ENCODE data around the gene MRTFA.

DNA sequence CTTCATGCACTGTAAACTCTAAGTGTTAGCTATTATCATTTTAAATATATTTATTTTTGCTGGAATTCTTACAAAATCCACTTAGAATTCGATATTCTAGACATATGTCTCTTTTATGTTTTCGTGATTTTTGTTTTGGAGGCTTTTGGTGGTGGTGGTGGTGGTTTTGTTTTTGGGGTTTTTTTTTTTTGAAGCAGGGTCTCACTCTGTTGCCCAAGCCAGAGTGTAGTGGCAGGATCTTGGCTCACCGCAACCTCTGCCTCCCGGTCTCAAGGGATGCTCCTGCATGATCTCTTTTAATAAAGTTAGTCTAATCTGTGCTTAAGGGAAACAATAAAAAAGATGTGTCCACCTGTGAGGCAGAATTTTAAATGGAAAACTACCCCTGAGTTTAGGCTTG is 117.7 kb downstream of the MRTFA start:
- TF ChIP-seq, protein P1, sequence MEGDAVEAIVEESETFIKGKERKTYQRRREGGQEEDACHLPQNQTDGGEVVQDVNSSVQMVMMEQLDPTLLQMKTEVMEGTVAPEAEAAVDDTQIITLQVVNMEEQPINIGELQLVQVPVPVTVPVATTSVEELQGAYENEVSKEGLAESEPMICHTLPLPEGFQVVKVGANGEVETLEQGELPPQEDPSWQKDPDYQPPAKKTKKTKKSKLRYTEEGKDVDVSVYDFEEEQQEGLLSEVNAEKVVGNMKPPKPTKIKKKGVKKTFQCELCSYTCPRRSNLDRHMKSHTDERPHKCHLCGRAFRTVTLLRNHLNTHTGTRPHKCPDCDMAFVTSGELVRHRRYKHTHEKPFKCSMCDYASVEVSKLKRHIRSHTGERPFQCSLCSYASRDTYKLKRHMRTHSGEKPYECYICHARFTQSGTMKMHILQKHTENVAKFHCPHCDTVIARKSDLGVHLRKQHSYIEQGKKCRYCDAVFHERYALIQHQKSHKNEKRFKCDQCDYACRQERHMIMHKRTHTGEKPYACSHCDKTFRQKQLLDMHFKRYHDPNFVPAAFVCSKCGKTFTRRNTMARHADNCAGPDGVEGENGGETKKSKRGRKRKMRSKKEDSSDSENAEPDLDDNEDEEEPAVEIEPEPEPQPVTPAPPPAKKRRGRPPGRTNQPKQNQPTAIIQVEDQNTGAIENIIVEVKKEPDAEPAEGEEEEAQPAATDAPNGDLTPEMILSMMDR (IDR thresholded peaks at IDR 0.05): no peak
- TF ChIP-seq POLR2A (IDR thresholded peaks at IDR 0.05) (no peak), POLR2AphosphoS5 (IDR thresholded peaks at IDR 0.05) (no peak)
